Epidermal melanocyte (primary cell): ENCODE data around the gene ICOS.
A peak's percentile ranks its signal among the peaks of the same experiment; 100 is the strongest.
"Not testable (repeated sequence)": the region's sequence is repeated elsewhere in the genome, so short reads cannot be mapped to it uniquely, and the experiment has no call there.

Experiments used
- DNase-seq: peaks from one replicate; pipeline ENCODE4 v3.0.0; 2011; ENCODE audit warnings: low spot score; ENCODE audit not compliant: insufficient read length

ICOS gene

GRCh38 chr2:203973000-203973399 is 36.4 kb downstream of the ICOS start:
- DNase-seq: no peak

GRCh38 chr2:203973676-203974075 is 37.1 kb downstream of the ICOS start:
- DNase-seq: no peak

GRCh38 chr2:203975912-203976311 is 39.3 kb downstream of the ICOS start:
- no peak for DNase-seq

GRCh38 chr2:203982276-203982675 is 45.7 kb downstream of the ICOS start:
- DNase-seq: no peak

GRCh38 chr2:203983064-203983715 is 46.6 kb downstream of the ICOS start:
- peak; percentile 33 for DNase-seq

GRCh38 chr2:203985978-203986377 is 49.4 kb downstream of the ICOS start:
- not testable (repeated sequence) for DNase-seq

GRCh38 chr2:203987959-203988358 is 51.4 kb downstream of the ICOS start:
- DNase-seq: no peak

- DNase-seq: no peak
Measured at GRCh38 chr2:203988500-203989260, 52.1 kb downstream of the ICOS start.

GRCh38 chr2:203989521-203989920 is 53.0 kb downstream of the ICOS start:
- no peak for DNase-seq

GRCh38 chr2:203992509-203992908 is 55.9 kb downstream of the ICOS start:
- no peak for DNase-seq

GRCh38 chr2:203993011-203993410 is 56.4 kb downstream of the ICOS start:
- DNase-seq: no peak

- DNase-seq: no peak
Measured at GRCh38 chr2:203993560-203993959, 57.0 kb downstream of the ICOS start.

- no peak for DNase-seq
Measured at GRCh38 chr2:203994735-203995134, 58.2 kb downstream of the ICOS start.

GRCh38 chr2:203996692-203997091 is 60.1 kb downstream of the ICOS start:
- DNase-seq: no peak

GRCh38 chr2:203997481-203997880 is 60.9 kb downstream of the ICOS start:
- DNase-seq: no peak

GRCh38 chr2:203997980-203998809 is 61.6 kb downstream of the ICOS start:
- DNase-seq: no peak

GRCh38 chr2:203999835-204000234 is 63.3 kb downstream of the ICOS start:
- DNase-seq: no peak

- no peak for DNase-seq
Measured at GRCh38 chr2:204000446-204000845, 63.9 kb downstream of the ICOS start.

- no peak for DNase-seq
Measured at GRCh38 chr2:204003276-204003990, 66.9 kb downstream of the ICOS start.

GRCh38 chr2:204004912-204005311 is 68.3 kb downstream of the ICOS start:
- no peak for DNase-seq

GRCh38 chr2:204005940-204006721 is 69.6 kb downstream of the ICOS start:
- DNase-seq: no peak
